Daoy (cell line): ENCODE measurements around the gene ITPK1. TPM values are rescaled to one million over a fixed set of nuclear protein-coding genes. Genes with fewer than 3 reads are reported as not detected.
A peak's percentile ranks its signal among the peaks of the same experiment; 100 is the strongest.

Experiments
- DNase-seq: peaks from one replicate; pipeline ENCODE4 v3.0.0-alpha.2; 2015; ENCODE audit warnings: low read depth
- total RNA-seq: library from RNA; depleted of rRNA; stranded (reverse); fragments of >200 nt; shearing (Covaris generic); gene quantifications from 2 replicates; pipeline ENCODE4 v1.2.3, GENCODE V29; 2014

ITPK1 gene
- total RNA-seq, 1 experiment from 2014 or later = 14.2 TPM

GRCh38 chr14:92970271-92970670 lies 145.5 kb downstream of the ITPK1 start:
- DNase-seq = no peak

- DNase-seq = no peak
Measured at GRCh38 chr14:92969871-92970270, 145.9 kb downstream of the ITPK1 start.

DNA sequence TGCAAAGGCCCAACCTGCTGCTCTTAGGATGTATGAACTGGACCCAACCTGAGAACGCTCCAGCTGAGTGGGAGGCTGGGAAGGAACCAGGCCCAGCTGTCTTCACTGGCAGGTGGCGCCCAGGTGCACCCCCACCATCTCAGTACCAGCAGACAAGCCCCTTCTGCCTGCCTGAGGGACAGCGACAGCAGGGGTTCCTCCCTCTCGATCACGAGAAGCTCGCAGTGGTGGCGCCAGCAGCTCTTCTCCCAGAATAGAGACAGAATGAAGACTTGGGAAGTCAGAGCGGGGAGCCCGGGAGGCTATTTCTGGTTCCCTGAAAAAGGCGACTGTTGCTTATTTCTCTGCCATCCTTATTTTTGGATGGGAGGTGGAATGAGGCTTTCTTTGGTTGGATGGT lies 146.3 kb downstream of the ITPK1 start:
- no peak for DNase-seq

GRCh38 chr14:92968291-92969020 lies 147.3 kb downstream of the ITPK1 start:
- DNase-seq = no peak

DNA sequence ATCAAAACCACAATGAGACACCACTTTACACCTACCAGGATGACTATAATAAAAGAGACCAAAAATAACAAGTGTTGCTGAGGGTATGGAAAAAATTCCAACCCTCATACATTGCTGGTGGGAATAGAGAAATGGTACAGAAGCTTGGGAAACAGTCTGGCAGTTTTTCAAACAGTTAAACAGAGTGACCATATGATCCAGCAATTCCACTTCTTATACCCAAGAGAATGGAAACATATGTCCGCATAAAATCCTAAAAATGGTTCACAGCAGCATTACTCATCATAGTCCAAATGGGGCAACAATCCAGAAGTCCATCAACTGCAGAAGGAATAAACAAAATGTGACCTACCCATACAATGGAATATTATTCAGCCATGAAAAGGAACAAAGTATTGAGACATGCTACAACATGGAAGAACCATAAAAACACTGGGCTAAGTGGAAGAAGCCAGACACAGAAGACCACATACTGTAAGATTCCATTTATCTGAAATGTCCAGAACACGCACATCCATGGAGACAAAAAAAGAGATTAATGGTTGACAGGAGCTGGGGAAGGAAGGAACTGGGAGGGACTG lies 148.3 kb downstream of the ITPK1 start:
- DNase-seq = no peak

- DNase-seq = no peak
Measured at GRCh38 chr14:92965281-92965680, 150.4 kb downstream of the ITPK1 start.

- no peak for DNase-seq
Measured at GRCh38 chr14:92964124-92965109, 151.3 kb downstream of the ITPK1 start.

DNA sequence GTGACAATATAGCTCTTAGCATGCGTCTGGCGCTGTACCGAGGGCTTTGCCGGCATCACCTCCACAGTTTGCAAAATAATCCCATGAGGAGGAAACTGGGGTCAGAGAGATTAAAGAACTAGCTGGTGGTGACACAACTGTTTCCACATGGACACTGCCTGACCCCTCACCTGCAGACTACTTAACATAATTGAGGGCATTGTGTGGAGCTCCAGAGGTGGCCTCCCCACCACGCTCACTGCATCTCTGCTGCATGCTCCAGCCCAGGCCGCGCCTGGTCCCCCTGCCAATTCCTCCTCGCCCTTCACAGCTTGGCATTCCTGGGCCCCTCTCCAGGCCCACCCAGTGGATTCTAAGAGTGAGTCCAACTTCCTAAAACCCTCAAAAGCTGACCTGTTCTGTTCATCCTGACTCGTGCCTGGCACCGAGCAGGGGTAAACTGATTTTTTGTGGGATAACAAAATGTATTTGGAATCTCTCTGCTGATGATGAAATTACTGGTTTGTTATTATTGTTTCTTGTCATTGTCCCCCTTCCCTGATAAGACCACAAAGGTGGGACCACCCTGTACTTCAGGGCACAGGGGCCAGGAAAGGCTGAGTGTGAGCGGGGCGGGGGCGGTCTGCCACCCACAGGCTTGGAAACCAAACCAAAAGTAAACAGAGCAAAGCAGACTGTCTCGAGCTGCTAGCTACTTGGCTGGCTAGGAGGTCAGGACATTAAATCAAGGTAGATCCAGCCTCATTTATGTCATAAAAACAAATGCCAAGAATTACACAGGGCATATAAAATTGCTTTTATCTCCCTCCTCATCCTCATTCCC lies 152.2 kb downstream of the ITPK1 start:
- no peak for DNase-seq

DNA sequence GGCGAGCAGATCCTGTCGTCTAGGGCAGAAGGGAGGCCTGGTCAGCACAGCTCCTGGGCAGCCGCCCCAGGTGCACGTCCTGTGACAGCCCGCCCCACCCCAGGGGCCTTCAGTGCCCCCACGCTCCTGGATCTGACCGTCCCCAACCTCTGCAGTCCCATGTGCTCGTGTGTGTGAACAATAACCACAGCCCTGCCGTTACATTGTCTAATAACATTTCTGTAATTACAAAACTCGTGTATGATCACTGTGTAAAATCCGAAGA lies 153.0 kb downstream of the ITPK1 start:
- no peak for DNase-seq

DNA sequence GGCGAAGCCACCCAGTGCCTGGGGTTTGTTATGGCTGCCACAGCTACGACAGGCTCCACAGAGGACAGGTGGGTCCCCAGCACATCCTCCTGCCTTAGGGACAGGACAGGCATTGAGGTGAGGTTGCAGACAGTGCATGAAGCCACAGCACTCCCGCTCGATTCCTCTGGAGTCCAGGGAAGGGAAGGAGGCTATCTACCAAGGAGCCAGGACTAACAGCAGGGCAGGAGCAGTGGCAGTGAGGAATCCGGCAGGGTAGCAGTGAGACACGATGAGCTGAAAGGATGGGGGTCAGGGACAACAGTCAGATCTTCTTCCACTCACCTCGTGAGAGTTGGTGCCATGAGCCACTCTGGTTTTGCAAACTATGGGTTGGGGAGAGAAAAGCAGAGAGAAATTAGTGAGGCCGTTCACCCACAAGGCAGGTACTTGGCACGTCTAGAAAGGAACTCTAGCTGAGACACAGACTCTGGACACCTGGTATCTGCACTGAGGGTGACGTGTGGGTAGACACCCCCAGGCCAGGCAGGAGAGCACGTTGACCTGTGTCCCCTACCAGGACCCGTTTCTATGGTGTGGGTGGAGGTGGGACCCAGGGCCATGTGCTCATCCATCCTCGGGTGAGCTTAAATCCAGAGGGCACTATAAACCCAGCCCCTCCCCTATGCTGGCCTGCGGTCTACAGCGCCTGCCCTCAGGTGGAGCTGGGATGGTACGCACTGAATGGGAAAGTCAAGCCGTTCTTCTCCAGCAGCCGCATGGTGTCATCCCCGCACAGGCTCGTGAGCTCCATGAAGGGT lies 153.5 kb downstream of the ITPK1 start:
- no peak for DNase-seq

- DNase-seq = no peak
Measured at GRCh38 chr14:92961567-92961855, 154.2 kb downstream of the ITPK1 start.

DNA sequence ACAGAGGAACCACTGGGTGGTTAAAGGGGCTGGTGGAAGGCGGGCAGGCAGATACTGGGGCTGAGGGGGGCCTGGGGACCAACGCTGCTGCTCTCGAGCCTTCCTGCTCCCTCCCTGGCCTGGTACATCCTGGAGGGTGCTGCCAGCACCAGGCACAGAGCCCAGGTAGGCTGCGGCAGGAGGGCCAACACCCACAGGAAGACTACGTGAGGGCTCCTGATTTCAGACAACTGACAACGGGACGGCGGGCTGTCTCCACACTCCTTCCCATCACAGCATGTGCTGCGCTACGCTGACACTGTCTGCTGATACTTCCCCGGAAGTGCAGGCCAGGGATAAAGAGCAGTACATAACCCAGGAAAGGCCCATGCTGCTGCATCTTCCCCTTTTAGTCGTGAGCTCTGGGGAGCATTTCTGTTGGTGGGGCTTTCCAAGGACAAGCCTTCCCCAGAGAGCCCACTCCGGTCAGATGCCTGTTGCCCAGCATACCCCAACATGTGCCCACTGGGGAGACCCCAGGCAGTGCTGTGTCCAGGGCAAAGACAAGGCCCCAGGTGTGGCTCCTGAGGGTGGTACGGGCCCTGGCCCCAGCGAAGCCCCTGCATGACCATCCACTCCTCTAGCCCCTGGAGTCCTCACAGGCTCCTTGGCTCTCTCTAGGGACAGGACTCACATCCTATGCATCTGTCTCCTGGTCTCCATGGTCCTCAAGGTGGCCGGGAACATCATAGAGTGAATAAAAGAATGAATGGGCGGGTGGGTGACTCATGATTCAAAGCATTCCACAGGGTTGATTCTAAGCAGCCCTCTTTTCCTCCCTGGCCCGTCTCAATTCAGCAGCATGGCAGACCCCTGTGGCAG lies 154.8 kb downstream of the ITPK1 start:
- DNase-seq = peak; percentile 74

GRCh38 chr14:92959761-92960680 lies 155.7 kb downstream of the ITPK1 start:
- DNase-seq = no peak

DNA sequence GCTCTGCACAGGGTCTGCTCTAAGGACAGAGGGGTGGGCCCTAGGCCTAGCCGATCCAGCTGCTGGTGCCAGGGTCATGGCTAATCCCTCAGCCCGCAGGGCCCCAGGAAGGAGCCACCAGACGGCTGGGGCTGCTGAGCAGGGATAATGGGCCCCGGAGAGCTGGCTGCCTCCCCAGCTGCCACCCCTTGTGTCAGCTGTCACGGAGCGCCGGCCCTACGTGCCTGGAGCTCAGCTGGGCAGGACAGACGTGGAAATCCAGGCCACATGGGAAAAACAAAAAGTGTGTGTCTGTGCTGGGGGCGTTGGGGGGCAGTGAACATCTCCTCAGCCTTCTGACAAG lies 156.6 kb downstream of the ITPK1 start:
- DNase-seq = no peak

- no peak for DNase-seq
Measured at GRCh38 chr14:92958373-92959188, 157.1 kb downstream of the ITPK1 start.

DNA sequence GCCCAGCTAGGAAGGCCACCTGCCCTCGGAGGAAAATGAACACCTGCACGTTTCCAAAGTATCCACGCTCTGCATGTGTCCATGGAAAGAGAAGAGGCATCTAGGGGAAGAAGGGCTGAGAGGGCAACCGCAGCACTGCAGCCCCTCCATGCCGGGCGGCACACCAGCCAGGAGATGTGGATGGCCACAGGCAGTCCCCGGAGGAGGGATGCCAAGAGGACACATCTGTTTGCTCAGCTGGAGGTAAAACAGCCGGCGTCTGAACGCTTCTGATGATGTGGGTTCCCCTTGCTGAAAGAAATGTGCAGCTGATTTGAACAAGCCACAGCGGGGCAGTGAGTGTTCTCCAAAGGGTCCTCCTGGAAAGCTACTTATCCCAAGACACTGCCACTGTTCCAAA lies 158.8 kb downstream of the ITPK1 start:
- no peak for DNase-seq

- no peak for DNase-seq
Measured at GRCh38 chr14:92955381-92955780, 160.3 kb downstream of the ITPK1 start.

DNA sequence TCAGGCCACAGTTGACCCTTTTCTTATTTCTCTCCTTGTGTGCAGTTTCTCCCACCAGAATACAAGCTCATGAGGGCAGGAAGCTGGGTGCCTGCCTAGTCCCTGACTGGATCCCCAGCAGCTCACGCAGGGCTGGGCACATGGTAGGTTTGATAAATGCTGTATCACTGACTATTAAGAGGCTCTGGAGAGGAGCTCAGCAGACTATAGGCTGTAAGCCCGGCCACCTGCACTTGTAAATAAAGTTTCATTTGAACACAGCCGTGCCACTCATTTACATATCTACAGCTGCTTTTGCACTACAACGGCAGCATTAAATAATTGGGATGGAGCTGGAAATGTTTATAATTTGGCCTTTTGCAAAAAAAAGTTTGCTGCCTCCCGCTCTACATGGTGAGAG lies 160.8 kb downstream of the ITPK1 start:
- no peak for DNase-seq

DNA sequence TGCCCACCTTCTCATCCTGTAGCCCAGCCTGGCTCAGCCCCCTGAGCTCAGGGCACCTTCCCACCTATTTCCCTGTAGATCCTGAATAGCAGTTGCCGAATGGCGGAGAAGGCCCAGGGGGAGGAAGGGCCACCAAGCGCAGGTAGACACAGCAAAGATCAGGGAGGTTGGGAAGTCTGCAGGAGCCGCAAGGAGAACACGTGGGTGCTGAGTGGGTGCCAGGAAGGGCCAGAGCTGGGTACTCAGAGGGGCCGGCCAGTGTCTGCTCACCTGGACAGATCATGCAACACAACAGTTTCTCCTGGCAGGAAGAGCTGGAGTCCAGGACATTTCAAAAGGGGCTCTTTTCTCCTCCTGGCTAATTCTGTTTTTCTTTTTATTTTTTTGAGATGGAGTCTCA lies 162.2 kb downstream of the ITPK1 start:
- no peak for DNase-seq
